Stomach (tissue), 4 donors: ENCODE data around the gene PCDHGA9.

ENCODE experiments used
- EP300 ChIP-seq: sonication (generic); formaldehyde crosslinking; IDR thresholded peaks from one replicate; pipeline ENCODE4 v1.6.1; 2017; ENCODE audit warnings: antibody characterized with exemption
- POLR2A ChIP-seq, 4 donors: fragments of 450-650 bp; IDR thresholded peaks; one replicate each; pipeline ENCODE4 v1.6.1; 2016; ENCODE audit warnings: antibody characterized with exemption in 4 of 4, control low read depth in 2 of 4, mild to moderate bottlenecking in 1 of 4, moderate library complexity in 1 of 4
- POLR2AphosphoS5 ChIP-seq, 3 donors: sonication (generic); formaldehyde crosslinking; IDR thresholded peaks; one replicate each; pipeline ENCODE4 v1.6.1; 2016; ENCODE audit warnings: antibody characterized with exemption in 3 of 3
- TF ChIP-seq, protein P1 (sequence below), 7 experiments: fragments of 450-650 bp in 4 of 7; fragments of 200-600 bp in 3 of 7; sonication (generic) in 3 of 7; IDR thresholded peaks; one replicate each; pipeline ENCODE4 v1.5.1; 2016 to 2019; ENCODE audit warnings: antibody characterized with exemption in 7 of 7, control low read depth in 2 of 7, mild to moderate bottlenecking in 1 of 7

GRCh38 chr5:141441571-141442170 lies 39.1 kb downstream of the PCDHGA9 start:
- TF ChIP-seq EP300 (no peak), POLR2AphosphoS5 (IDR thresholded peaks at IDR 0.05) (no peak), POLR2A (IDR thresholded peaks at IDR 0.05) (no peak)
- TF ChIP-seq, protein P1, sequence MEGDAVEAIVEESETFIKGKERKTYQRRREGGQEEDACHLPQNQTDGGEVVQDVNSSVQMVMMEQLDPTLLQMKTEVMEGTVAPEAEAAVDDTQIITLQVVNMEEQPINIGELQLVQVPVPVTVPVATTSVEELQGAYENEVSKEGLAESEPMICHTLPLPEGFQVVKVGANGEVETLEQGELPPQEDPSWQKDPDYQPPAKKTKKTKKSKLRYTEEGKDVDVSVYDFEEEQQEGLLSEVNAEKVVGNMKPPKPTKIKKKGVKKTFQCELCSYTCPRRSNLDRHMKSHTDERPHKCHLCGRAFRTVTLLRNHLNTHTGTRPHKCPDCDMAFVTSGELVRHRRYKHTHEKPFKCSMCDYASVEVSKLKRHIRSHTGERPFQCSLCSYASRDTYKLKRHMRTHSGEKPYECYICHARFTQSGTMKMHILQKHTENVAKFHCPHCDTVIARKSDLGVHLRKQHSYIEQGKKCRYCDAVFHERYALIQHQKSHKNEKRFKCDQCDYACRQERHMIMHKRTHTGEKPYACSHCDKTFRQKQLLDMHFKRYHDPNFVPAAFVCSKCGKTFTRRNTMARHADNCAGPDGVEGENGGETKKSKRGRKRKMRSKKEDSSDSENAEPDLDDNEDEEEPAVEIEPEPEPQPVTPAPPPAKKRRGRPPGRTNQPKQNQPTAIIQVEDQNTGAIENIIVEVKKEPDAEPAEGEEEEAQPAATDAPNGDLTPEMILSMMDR (IDR thresholded peaks at IDR 0.05): no peak
